ENCODE measurements around the gene UBE3B.

UBE3B gene

GRCh38 chr12:109501299-109501698, 23.9 kb downstream of the UBE3B start:
- no peak for DNase-seq

GRCh38 chr12:109502332-109502731, 24.9 kb downstream of the UBE3B start:
- DNase-seq: no peak

GRCh38 chr12:109503611-109504010, 26.2 kb downstream of the UBE3B start:
- no peak for DNase-seq

- no peak for DNase-seq
These were observed 26.6 kb downstream of the UBE3B start for GRCh38 chr12:109504068-109504467.

- DNase-seq: no peak
These were observed 32.8 kb downstream of the UBE3B start for GRCh38 chr12:109510196-109510595.

- no peak for DNase-seq
These were observed 35.2 kb downstream of the UBE3B start for GRCh38 chr12:109512608-109513007.

- DNase-seq: no peak
These were observed 35.6 kb downstream of the UBE3B start for GRCh38 chr12:109513051-109513450.

- no peak for DNase-seq
These were observed 36.5 kb downstream of the UBE3B start for GRCh38 chr12:109513977-109514376.

GRCh38 chr12:109517619-109518018, 40.2 kb downstream of the UBE3B start:
- DNase-seq: no peak

GRCh38 chr12:109518820-109519665, 41.6 kb downstream of the UBE3B start:
- peak; percentile 34 to 54 for DNase-seq

GRCh38 chr12:109519787-109520186, 42.4 kb downstream of the UBE3B start:
- no peak for DNase-seq

GRCh38 chr12:109521831-109522230, 44.4 kb downstream of the UBE3B start:
- DNase-seq: no peak

- no peak for DNase-seq
These were observed 45.6 kb downstream of the UBE3B start for GRCh38 chr12:109523071-109523470.

- DNase-seq: no peak
These were observed 46.1 kb downstream of the UBE3B start for GRCh38 chr12:109523504-109523903.

- DNase-seq: no peak
These were observed 47.2 kb downstream of the UBE3B start for GRCh38 chr12:109524466-109525278.

- DNase-seq: no peak
These were observed 47.8 kb downstream of the UBE3B start for GRCh38 chr12:109525279-109525585.

- DNase-seq: no peak
These were observed 50.2 kb downstream of the UBE3B start for GRCh38 chr12:109527489-109528123.

- DNase-seq: no peak
These were observed 52.5 kb downstream of the UBE3B start for GRCh38 chr12:109529691-109530640.

- DNase-seq: no peak
These were observed 54.0 kb downstream of the UBE3B start for GRCh38 chr12:109531411-109531810.

GRCh38 chr12:109532721-109533486, 55.5 kb downstream of the UBE3B start:
- no peak for DNase-seq

- no peak for DNase-seq
These were observed 56.0 kb downstream of the UBE3B start for GRCh38 chr12:109533487-109533740.

GRCh38 chr12:109534456-109534855, 57.0 kb downstream of the UBE3B start:
- no peak for DNase-seq

Measured in CD4-positive, alpha-beta T cell treated with Interleukin-1 beta for 1 hour (primary cell).